Measurements from ENCODE around the gene ERBB2.
"Not testable (repeated sequence)": the region's sequence is repeated elsewhere in the genome, so short reads cannot be mapped to it uniquely, and the experiment has no call there.

Gene ERBB2

DNA sequence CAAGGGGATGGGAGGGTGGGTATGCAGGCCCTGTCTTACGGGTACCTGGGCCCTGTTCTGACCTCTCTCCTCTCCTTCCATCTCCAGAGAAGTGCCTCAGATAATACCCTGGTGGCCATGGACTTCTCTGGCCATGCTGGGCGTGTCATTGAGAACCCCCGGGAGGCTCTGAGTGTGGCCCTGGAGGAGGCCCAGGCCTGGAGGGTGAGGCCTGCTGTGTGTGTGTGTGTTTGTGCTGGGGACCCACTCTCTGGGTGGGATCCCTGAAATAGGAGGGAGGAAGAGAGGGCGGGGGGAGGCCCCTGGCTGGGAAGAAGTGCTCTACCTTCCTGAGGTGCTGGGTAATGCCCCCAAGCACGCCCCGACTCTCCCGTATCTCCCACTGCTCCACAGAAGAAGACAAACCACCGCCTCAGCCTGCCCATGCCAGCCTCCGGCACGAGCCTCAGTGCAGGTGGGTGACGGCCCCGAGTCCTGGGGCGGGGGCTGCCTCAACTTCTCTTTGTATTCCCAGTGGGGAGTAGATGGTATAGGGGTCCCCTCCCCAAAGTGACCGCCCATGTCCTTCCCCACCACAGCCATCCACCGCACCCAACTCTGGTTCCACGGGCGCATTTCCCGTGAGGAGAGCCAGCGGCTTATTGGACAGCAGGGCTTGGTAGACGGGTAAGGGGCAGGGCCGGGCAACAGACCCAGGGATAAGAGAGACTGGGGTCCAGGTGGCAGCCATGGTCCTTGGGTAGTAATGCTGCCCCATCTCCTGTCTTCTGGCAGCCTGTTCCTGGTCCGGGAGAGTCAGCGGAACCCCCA lies 45.7 kb downstream of the ERBB2 start:
- no peak for DNase-seq (ENCODE audit: low read depth in 2 of 2)

DNA sequence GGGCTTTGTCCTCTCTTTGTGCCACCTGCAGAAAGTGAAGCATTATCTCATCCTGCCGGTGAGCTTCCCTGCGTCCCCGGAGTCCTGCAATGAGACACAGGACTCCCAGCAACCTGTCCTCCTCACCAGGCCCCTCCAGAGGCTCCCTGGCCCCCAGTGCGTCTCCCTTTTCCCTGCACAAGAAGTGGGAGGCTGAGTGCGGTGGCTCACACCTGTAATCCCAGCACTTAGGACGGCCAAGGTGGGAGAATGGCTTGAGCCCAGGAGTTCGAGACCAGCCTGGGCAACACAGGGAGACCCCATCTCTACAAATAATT lies 46.2 kb downstream of the ERBB2 start:
- no peak for DNase-seq (ENCODE audit: low read depth in 2 of 2)

DNA sequence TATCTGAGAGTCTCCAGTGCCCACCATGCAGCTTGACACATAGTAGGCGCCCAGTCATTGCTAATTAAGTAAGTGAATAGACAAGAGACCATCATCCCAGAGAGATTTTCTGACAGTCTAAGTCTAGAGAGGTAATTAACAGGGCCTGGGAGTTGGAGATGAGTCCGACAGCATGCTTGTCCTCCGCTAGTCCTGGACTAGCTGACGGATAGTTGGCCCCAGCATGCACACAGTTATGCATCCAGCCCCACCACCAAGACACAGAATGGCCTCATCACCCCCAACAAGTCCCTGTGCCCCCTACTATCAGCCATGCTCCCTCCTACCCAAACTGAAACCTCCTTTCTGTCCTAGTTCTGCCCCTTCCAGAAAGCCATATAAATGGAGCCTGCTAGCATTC lies 47.9 kb downstream of the ERBB2 start:
- DNase-seq (ENCODE audit: low read depth in 2 of 2): no peak

DNA sequence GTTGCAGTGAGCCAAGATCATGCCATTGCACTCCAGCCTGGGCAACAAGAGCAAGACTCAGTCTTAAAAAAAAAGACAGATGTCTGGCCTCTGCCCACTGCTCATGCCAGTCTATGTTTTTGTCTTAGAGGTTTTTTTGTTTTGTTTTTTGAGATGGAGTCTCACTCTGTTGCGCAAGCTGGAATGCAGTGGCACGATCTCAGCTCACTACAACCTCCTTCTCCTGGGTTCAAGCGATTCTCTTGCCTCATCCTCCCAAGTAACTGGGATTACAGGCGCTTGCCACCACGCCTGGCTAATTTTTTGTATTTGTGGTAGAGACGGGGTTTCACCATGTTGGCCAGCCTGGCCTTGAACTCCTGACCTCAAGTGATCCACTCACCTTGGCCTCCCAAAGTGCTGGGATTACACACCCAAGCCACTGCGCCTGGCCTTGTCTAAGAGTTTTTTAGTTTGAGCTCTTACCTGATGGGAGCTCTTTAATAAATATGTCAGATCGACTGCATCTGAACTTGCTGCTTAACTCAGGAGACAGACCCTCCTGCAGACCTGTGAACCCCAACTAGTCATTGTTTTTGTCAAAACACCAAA lies 48.7 kb downstream of the ERBB2 start:
- DNase-seq (ENCODE audit: low read depth in 2 of 2): not testable (repeated sequence)

DNA sequence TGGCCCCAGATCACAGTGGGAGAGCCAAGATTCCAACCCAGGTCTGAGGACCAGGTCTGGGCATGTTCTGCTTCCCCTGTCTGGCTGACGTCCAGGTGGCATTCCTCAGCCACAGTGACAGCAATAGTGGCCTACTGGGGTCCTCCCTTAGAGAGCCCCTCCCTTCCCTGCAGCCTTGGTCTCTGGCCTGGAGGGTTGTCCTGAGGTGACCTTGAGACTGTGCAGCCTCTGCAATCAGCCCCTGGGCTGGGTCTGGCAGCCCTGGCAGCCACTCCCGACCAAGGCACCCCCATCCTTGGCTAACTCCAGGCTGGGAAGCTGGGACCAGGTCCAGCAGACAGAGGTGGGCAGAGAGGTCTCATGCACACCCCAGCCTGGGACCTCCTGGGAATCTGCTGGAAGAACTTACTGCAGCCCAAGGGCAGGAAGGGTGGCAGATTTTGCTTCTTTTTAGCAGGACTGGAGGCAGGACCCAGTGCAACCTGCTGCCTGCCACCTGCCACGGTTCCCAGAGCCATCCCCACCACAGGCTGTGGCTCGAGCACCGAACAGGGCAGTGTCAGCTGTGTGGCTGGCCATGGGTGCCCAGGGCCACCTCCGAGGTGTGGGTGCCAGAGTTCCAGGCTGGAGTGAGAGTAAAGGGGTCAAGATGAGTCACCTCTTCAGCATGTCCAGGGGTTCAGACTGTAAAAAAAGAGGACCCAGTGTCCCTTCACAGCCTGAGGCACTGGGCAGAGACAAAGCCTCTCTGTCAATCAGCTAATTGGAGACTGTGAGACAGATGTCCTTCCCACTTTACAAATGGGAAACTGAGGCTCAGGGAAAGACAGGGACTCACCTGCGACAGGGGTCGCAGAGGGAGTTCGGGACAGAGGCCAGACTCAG lies 50.5 kb downstream of the ERBB2 start:
- no peak for DNase-seq (ENCODE audit: low read depth in 2 of 2)

DNA sequence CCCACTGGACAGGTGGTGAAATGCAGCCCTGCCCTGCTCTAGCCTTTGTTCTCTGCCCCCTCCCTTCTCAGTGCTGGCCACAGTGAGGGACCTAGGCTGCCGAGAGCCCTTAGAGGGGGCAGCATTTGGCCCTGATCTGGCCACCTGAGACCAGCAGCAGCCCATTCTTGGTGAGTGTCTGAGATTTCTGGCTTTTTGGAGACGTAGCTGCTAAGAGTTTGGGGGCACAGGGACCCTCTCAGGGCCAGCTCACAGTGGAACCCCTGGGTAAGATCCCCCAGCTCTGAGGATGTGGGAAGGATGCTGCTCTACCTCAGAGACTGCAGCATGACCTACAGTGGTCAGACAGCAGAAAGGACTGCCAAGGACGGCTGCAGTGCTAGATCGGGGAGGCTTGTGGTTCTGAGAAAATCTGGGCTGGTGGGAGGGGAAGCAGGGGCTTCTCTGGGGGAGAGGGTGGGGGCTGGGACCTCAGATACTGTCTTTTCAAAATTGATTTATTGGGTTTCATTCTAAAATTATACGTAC lies 51.2 kb downstream of the ERBB2 start:
- no peak for DNase-seq (ENCODE audit: low read depth in 2 of 2)

DNA sequence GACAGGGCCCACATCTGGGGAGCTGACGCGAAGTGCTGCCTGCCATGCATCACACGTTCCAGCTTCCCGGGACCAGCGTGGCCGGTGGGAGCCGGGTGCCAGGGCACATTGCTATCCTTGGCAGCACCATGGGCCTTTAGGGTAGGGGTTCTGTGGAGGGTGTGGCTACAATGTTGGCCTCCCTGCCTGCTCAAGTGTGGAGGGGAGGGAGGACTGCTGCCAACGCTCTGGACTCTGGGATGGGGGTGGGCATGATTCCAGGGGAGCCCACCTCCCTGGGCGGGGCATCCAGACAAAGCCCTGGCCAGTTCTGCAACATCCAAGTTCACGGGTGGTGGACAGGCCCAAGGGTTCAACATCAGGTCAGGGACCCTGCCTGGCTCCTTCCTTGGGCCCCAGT lies 51.8 kb downstream of the ERBB2 start:
- DNase-seq (ENCODE audit: low read depth in 2 of 2): no peak

DNA sequence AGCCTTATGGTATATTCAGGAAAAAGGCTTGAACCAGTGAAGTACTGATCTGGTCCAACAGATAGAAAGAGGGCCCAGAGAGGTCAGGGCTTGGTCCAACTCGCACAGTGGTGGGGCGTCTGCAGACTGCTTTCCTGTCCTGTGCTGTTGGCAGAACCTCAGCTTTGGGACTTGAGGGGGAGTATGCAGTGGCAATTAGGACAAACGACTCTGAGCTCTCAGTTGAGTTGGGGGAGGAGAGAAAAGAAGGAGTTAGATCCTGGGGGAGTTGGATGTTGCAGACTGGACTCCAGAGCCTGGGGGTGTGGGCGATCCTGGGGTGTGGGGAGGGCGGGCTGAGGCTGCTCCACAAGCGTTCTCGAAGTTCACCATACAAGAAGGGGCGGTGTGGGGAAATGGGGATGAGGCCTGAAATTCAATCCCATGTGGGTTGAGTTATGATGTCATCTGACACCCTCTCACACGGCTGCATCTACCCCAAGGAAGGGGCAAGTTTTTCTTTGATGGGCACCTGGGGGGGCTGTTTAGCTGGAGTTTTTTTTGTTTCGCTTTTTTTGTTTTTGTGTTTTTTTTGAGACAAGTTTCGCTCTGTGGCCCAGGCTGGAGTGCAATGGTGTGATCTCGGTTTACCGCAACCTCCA lies 52.5 kb downstream of the ERBB2 start:
- no peak for DNase-seq (ENCODE audit: low read depth in 2 of 2)

DNA sequence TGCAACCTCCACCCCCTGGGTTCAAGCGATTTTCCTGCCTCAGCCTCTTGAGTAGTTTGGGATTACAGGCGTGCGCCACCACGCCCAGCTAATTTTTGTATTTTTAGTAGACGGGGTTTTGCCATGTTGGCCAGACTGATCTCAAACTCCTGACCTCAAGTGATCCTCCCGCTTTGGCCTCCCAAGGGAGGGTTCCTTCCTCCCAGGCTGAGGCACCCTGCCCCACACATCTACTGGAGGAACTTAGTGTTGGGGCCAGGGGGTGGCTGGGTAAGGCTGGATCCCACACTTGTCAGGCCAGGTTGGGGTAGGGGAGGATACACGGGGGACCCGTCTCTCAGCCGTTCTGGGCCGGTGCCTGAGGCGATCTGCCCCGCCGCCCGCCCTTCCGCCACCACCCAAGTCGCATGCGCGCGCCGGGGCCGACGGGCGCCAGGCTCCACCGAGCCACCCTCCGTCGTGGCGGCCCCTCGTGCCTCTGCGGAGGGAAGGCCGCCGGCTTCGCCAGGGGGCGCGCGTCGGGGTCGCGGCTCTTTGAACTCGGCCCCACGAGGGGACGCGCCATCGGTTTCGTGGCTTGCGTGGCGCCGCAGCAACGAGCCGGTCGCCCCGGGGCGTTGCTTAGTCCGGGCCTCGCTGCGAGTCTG lies 53.8 kb downstream of the ERBB2 start:
- peak in 1 of 2 donors; percentile 49 for DNase-seq (ENCODE audit: low read depth in 2 of 2)

DNA sequence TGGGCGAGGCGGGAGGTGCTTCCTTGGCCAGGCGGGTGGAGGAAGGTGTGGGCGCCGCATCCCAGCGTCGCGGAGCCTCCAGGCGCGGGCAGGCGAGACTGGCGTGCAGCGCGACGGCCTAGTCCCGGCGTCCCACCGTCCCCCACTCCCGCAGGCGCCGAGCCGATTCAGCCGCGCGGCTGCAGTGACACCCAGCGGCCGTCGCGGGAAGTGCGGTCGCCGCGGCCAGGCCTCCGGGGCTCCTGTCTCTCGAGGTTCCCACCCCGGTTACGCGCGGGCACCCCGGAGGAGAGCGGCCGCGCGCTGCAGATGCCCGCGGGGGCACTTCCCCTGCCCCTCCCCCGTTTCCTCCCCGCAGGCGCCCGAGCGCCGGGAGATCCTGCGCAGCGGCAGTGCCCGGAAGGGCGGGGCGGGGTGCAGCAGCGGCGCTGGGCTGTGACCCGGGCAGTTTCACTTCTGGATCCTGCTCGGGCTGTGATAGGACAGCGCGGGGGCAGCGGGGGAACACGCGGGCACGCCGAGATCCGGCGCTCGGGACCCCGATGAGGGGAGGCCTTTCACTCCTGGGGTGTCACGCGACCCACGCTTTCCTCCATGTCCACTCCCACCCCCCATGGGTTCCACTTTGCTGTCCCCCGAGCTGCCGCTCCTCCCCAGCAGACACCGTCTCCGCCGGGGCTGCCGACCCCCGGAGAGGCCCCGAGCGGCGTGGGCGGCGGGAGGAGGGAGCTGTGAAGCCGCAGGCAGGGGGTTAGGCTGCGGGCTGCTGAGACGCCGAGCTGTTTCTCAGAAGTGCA lies 54.5 kb downstream of the ERBB2 start:
- DNase-seq (ENCODE audit: low read depth in 2 of 2): peak; percentile 85 to 96

DNA sequence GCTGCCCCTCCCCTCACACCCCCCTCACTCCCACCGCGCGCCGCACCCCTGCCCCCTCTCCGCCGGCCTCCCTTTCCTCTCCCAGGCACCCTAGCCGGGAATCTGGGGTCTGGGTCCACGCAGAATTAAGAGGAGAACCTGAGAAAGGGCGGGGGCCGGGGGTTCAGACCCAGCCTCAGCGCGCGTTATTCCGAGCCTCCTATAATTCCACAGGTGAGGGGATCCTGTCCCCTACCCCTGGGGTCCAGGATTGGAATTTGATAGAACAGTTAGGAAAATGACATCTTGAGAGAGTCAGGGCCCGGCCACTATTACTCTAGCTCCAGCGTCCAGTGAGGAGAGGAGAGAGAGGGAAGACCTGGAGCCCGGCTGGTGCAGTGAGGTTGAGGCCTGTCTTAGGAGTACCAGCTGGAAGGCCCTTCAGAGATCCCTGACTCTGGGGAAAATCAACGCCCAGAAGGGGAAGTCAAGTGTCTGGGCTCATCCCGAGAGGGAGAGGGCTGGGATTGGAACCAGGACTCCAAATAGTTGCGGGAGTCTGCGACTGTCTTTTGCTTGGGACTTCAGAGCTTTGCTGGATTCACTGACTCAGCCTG lies 55.2 kb downstream of the ERBB2 start:
- DNase-seq (ENCODE audit: low read depth in 2 of 2): no peak

DNA sequence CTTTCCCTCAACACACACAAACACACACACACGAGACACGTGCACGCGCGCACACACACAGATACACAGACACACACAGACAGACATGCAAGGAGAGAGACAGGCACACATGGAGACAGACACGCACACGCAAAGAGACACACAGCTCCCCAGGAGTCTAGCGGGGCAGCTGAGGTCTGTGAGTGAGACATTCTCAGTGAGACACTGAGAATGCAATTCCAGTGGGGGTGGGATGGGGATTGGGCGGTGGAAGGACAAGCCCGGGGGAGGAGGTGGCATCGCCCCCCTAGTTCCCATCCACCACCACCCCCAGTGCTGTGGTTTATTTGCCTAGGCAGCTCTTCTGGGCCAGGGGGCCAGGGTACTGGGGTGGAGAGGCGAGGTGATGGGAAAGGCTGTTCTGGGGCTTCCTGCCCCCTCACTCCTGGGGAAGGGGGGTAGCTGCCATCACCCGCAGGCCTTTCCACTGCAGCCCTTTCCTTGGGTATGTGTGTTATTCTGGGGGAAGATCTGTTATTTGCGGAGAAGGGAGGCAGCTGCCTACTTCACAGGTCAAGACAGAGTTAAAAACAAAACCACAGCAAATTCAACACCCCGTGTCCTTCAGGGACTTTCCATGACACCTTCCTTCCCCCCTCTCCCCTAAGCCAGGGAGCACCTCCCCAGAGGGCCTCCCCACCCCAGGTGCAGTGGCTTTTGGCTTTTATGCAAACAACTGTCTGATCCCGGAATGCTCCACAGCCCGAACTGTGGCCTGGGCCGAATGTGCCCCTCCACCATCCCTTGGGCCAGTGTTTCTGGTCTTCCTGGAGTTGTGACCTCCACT lies 55.9 kb downstream of the ERBB2 start:
- peak; percentile 41 to 59 for DNase-seq (ENCODE audit: low read depth in 2 of 2)

DNA sequence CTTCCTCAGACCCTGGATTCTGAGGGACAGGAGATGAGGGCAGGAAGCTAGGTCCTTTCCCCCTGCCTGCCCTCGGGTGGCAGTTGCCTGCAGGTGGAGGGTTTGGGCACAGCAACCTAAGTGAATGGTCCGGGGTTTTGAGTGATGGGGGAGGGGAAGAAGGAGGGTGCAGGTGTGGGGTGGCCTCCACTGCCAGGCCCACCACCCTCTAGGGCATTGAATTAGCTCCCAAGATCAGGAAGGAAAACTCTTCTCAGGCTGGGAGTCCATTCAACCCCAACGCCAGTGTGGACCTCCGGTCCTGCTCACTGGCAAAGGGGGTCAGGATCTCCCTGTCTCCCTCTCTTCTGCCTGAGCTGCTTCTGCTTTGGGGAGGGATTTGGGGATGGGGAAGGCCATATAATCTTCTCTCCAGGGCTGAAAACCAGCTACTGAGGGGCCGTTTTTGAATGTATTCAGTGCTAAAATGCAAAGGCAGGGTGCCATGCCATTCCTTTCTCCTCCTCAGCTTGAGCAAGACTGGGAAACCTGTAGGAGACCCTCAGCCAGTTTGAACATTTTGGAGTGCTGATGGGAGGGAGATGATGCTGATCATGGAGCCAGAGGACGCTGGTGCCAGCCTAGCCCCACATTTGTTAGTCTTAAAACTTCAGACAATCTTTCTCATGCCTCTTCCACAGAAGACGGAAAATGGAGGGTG lies 56.7 kb downstream of the ERBB2 start:
- DNase-seq (ENCODE audit: low read depth in 2 of 2): no peak

DNA sequence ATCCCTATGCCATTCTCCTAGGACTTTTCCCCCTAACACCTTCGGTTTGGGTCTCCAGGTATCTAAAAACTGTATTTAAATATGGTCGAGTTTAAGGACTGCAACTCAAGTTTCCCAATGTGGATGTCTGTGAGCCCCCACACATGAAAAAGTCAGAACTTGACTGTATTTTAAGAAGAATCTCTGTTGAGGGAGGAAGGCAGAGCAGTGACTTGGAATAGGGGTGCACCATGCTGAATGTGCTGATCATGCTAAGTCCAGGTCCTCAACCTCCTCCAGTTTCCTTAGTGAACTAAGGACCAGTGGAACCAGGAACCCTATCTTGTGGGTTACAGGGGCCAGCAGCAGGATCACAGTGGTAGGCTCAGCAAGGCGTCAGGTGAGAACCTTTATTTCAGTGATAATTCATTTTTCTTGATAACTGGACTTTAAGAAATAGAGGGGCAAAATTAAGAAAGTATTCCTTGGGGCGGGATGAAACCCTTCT lies 57.4 kb downstream of the ERBB2 start:
- no peak for DNase-seq (ENCODE audit: low read depth in 2 of 2)

DNA sequence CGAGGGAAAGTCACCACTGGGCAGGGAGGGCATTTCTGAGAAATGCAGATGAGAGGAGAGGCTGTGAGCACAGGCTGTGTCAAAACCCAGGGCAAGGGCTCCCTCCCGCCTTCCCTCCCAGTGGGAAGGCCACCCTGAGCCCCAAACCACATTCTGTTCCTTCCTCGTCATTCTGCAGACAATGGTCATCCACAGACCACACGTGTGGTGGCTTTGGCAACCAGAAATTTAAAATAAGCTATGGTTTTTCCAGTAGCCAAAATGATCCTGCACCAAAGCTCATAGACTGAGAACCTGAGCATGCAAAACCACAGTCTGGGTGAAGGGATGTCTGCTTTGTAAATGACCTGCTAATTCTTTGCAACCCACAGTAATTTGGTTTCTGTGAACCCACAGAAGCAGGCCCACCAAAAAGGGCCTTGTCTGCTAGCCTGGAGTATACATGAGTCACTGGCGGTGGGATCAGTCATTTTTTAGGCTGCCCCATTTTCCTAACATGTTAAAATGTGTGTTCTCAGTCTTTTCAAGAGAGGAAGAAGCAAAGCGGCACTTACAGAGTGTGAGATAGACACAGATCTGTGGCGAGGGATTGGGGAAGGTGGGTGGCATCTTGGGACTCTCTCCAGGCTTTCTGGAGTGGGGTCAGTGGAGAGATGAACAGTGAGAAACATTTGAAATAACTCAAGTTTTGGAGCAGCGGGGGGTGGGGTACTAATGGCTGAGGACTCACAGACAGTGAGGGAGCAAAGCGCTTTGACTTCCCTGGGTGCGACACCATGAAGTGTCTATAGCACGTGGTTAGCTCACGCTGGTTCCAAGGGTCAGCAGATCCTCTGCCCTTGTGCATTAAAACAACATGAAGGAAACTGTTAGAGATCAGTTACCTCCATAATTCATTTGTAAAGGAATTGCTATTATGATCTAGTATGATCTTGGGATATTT lies 58.3 kb downstream of the ERBB2 start:
- DNase-seq (ENCODE audit: low read depth in 2 of 2): peak; percentile 55 to 60

DNA sequence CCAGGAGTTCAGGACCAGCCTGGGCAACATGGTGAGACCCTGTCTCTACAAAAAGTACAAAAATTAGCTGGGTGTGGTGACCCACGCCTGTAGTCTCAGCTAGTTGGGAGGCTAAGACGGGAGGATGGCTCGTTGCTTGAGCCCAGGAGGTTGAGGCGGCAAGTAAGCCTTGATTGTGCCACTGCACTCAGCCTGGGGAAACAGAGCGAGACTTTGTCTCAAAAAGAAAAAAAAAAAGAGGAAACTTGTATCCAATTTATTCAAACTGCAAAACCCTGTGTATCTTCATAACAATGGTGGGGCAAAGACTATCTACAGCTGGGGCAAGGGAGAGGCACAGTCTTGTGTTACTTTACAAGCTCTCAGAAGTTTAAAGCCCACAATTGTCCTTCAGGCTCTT lies 59.3 kb downstream of the ERBB2 start:
- DNase-seq (ENCODE audit: low read depth in 2 of 2): no peak

DNA sequence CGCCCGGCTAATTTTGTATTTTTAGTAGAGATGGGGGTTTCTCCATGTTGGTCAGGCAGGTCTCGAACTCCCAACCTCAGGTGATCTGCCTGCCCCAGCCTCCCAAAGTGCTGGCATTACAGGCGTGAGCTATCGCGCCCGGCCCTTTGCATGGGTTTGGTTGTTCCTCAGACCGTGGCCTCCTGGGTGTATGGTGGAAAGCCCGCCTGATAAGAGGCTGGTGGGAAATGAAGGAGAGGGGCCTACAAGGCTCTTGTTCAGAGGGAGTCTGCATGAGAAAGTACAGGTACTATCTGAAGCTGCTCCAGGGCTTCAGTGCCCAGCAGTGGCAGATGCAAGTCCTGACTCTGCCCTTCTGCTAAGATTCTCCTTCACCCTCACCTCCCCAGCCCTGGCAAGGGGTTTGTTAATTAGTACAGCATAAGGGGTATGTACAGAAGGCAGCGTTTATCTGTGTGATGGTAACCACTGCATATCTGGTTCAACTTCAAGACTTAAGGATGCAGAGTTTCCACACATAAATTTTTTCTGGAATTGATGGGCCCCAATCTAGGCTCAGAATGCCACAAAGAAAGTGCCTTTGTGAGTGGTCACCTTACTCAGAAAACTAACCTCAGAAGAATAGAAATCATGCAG lies 62.1 kb downstream of the ERBB2 start:
- no peak for DNase-seq (ENCODE audit: low read depth in 2 of 2)
